DND-41 (cell line): ENCODE data around the gene TMPRSS6.

Experiments
- CTCF ChIP-seq: IDR thresholded peaks from 2 replicates; pipeline ENCODE4 v1.5.1; 2012; ENCODE audit warnings: borderline replicate concordance, low read length, moderate library complexity, mild to moderate bottlenecking; ENCODE audit not compliant: poor library complexity, severe bottlenecking; ENCODE audit errors: extremely low read depth
- EZH2 ChIP-seq: IDR thresholded peaks from 3 replicates; pipeline ENCODE4 v1.6.1; 2012; ENCODE audit warnings: borderline replicate concordance, low read depth, mild to moderate bottlenecking, moderate library complexity, low read length, inconsistent platforms; ENCODE audit not compliant: severe bottlenecking

DNA sequence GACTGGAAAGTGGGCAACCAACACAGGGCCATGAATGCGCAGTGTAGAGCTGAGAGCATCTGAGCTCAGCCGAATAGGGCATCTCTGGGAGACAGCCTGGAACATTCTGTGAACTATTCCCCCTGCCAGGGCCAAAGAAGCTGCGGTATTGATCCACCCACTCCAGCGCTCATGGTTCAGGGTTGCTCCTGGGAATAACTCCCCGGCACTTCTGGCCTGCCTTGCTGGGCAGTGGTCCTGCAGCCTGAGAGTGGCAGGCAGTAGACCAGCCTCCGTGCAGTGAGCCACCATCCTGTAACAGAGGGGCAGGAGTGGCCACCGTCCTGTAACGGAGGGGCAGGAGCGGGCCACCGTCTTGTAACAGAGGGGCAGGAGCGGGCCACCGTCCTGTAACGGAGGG lies 12.2 kb downstream of the TMPRSS6 start:
- TF ChIP-seq CTCF (no peak), EZH2 (no peak)
